ENCODE results near the gene TBCD.
"Not testable (repeated sequence)": the region's sequence is repeated elsewhere in the genome, so short reads cannot be mapped to it uniquely, and the experiment has no call there.

Gene TBCD

DNA sequence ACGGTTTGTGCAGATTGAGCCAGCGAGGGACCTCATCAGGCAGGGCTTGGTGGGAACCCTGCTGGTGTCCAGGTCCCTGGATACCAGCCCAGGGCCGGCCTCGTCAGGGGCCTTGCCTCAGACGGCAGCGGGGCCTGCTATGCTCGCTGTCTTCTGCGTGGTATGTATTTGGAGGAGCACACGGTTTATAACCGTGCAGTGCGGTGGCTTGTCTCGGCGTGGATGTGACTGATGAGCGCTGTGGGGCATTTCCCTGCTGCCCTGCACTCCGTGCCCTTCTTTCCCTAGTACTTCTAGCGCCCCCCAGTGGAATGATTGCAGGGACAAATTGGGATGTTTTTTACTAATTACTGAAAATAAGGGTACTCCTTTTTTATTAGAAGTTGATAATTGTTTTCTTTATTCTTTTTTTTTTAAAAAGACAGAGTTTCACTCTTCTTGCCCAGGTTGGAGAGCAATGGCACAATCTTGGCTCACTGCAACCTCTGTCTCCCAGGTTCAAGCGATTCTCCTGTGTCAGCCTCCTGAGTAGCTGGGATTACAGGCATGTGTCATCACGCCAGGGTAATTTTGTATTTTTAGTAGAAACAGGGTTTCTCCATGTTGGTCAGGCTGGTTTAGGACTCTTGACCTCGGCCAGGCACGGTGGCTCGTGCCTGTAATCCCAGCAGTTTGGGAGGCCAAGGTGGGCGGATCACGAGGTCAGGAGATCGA is 15.3 kb downstream of the TBCD start:
- peak; percentile 87 for DNase-seq

DNA sequence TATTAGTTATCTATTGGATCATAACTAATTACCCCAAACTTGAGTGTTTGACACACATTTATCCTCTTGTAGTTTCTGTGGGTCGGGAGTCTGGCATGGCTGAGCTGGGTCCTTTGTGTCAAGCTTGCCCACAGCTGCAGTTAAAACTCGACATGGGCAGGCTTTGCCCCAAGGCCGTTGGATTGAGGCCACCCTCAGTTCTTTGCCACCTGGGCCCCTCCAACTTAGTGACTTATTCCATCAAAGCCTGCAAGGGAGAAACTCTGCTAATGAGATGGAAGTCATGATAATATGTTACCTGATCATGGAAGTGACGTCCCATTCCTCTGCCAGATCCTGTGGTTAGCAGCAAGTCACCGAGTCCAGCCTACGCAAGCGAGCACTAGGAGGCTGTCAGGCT is 17.2 kb downstream of the TBCD start:
- DNase-seq, result no peak

DNA sequence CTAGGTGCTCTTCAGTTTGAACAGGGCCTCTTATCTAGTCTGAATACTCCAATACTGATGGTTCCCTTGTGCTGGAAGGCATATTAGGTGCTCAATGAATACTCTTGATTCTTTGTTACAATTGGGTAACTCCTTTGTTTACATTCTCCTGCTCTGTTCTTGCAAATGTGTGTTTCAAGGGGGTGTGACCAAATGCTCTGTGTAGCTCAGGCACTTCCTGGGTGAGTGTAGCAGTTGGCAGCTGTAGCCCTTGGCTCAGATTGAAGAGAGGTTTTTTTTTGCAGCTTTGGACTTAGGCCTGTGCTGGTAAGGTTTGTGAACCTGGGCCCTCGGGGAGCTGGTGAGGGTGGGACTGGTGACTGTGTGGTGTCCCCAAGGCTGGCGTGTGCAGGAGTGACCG is 20.2 kb downstream of the TBCD start:
- no peak for DNase-seq

- DNase-seq, result not testable (repeated sequence)
Observed at GRCh38 chr17:82774456-82774855, 22.6 kb downstream of the TBCD start.

GRCh38 chr17:82775001-82775823 is 23.3 kb downstream of the TBCD start:
- peak; percentile 51 for DNase-seq

GRCh38 chr17:82776454-82776853 is 24.6 kb downstream of the TBCD start:
- no peak for DNase-seq

GRCh38 chr17:82777778-82778375 is 26.0 kb downstream of the TBCD start:
- not testable (repeated sequence) for DNase-seq

DNA sequence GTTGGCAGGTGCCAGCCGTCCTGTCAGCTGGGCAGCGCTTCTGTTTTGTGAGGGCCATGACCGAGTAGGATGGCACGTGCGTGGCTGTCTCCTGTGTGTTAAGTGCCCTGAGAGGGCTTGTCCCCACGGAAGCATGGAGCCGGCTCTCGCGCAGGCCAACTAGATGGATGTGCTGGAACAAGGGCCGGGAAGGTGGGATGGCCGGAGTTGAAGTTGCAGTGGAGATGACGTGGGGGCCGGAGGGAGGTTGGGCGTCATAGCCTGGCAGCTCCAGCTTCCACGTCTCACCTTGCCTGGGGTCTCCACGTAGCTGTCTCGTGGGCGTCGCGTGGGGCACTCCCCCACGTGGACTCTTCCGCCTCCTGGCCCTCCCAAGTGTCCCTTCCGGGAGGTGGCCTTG is 27.7 kb downstream of the TBCD start:
- DNase-seq, result no peak

- no peak for DNase-seq
Observed at GRCh38 chr17:82780195-82780594, 28.3 kb downstream of the TBCD start.

- no peak for DNase-seq
Observed at GRCh38 chr17:82780971-82781893, 29.4 kb downstream of the TBCD start.

DNA sequence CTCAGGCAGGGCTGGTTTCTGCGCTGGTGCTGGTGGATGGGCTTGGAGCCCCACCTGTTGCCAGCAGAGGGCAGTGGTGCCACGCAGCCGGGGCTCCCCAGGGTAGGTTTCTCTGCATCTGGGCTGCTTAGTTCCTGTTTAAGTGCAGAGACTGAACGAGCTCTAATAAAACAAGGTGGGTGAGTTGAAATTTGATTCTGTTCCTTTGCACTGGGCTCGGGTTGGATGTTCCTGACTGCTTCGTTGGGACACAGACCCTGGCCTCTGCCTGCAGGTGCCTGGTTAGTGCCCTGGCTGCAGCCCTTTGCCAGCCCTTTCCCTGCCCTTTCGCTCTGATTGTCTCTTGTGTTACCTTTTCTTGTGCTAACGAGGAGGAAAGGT is 30.0 kb downstream of the TBCD start:
- DNase-seq, result peak; percentile 92

DNA sequence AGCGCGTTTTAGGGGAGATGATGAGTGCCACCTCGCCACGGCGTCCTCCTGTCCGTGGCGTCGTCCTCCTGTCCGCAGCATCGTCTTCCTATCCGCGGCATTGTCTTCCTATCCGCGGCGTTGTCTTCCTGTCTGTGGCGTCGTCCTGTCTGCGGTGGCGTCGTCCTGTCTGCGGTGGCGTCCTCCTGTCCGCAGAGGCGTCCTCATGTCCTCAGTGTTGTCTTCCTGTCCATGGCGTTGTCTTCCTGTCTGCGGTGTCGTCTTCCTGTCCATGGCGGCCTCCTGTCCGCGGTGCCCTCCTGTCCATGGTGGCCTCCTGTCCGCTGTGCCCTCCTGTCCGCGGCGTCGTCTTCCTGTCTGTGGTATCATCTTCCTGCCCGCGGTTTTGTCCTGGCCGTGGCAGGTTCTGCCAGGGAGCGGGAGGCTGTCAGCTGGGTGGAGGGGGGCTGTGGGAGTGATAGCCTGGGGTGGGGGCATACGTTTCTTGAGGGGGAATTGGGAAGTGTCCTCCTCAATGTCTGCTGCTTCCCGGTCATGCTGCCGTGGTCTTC is 30.9 kb downstream of the TBCD start:
- peak; percentile 32 for DNase-seq

GRCh38 chr17:82783498-82783897 is 31.6 kb downstream of the TBCD start:
- no peak for DNase-seq

- not testable (repeated sequence) for DNase-seq
Observed at GRCh38 chr17:82785581-82785980, 33.7 kb downstream of the TBCD start.

DNA sequence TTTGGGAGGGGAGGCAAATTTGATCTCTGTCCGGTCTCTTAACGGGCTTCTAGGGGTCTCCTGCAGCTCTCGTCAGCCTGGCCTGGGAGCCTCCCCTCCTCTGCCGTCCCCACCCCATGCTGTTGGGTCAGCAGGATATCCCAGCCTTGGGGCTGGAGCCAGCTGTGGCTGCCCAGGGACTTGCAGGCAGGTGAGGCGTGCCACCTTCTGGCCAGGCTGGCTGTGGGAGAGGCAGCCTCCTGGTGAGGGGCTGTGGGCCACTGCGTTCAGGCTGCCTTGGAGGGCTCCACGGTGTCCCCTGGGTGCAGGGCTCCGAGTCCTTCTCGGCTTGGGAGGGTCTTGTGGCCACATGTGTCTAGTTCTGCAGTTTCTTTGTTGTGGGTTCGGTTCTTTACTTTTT is 34.6 kb downstream of the TBCD start:
- no peak for DNase-seq

DNA sequence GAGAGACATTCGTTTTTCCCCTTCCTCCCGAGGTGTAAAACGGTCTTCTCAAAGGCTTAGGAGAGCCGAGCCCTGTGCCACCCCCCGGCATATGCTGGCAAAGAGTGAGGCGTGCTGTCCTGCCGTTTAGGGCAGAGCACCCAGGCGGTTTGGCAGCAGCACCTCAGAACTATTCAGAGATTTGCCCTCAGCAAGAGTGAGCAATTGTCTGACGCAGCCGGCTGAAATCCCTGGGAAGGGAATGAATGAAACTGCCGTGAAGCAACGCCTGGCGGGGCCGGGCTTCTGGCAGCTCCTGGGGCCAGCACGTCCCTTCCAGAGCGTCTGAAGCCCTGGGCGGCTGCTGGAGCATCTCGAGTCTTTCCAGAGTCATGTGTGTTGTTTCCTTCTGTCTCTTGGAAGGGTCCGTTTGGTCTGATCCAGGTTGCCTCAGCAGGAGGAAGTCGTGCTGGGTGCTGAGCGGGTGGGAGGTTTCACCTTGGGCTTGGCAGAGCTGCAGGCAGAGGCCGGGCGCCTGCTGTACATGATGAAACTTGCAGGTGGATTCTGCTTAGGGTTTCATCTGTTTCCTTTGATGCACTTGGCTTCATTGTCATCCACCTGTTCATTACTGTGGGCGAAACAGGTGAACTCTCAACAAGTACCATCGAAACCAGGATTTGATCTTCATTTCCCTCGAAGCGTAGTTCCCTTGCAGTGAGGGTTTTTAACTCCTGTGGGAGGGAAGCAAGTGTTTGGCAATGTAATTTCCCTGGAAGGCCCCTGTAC is 35.4 kb downstream of the TBCD start:
- DNase-seq, result no peak

DNA sequence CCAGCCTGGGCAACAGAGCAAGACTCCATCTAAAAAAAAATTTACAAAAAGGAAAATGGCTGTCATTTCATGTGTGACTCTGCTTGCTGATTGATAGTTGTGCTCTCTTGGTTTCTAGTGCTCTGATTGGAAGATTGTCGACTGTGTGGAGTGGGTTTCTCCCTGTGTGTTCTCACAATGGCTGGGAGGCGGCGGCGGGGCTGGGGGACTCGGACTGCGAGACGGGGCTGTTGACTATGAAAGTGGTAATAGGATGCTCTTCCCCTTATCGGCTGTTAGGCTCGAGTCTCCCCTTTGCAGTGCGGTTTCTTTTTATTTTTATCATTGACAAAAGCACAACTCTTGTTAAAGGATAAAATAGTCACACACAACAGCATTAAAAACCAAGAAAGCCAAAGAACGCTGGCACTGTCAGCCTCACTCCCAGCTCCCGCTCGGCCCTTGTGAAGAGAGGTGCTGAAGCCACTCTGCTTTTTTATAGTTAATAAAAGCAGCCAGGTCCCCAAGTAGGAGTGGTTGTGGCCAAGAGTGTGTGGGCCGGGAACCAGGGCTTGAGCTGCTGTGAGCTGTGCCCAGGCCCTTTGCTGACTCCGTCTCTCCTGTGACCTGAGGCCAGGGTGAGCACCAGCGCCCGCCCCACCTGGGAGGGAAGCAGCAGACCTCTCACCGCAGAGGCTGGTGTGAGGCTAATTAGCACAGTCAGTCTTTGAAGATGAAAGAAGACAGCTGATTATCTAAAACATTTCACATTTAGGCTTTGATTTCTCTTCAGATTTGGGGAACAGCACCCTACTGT is 36.5 kb downstream of the TBCD start:
- DNase-seq, result no peak

- no peak for DNase-seq
Observed at GRCh38 chr17:82789051-82789592, 37.3 kb downstream of the TBCD start.

GRCh38 chr17:82789806-82790205 is 37.9 kb downstream of the TBCD start:
- no peak for DNase-seq

GRCh38 chr17:82790391-82790790 is 38.5 kb downstream of the TBCD start:
- no peak for DNase-seq

DNA sequence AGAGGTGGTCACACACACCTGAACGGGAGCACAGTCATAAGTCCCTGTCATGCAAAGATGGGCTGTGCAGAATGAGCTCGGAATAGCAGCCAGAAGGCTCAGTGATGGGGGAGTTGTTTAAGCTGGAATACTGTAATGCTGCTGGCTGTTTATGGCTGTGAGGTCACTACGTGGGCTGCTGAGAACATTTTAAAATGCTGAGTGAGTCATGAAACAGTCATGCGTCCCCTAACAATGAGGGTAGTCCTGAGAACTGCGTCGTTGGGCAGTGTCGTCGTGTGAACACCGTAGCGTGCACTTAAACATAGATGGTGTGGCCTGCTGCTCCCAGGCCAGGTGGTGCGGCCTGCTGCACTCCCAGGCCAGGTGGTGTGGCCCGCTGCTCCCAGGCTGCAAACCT is 39.7 kb downstream of the TBCD start:
- no peak for DNase-seq
